Stimulated activated CD8-positive, alpha-beta memory T cell treated with anti-CD3 and anti-CD28 coated beads, Interleukin-4, amount 100 ng/mL, for 24 hours (primary cell): Measurements from ENCODE around the gene BCL2L15.

ENCODE experiments used
- DNase-seq: peaks from one replicate; pipeline ENCODE4 v3.0.0-alpha.2; 2020; ENCODE audit warnings: low read depth

Gene BCL2L15

GRCh38 chr1:113905435-113905861 is 18.1 kb upstream of the BCL2L15 start:
- DNase-seq, result peak; percentile 15

- DNase-seq, result peak; percentile 97
These were observed 17.5 kb upstream of the BCL2L15 start, which contains the start of the genes AP4B1 and DCLRE1B for GRCh38 chr1:113904674-113905434. Gene AP4B1, minus strand, starts transcription at chr1:113904799. Its CDS starts 82 bp downstream, at chr1:113904717. Gene DCLRE1B, plus strand, starts transcription at chr1:113905326. Its CDS starts 261 bp downstream, at chr1:113905587.

GRCh38 chr1:113904293-113904673 is 16.9 kb upstream of the BCL2L15 start:
- no peak for DNase-seq

- no peak for DNase-seq
These were observed 16.3 kb upstream of the BCL2L15 start for GRCh38 chr1:113903501-113904292.

GRCh38 chr1:113901191-113901590 is 13.8 kb upstream of the BCL2L15 start:
- DNase-seq, result no peak

- no peak for DNase-seq
These were observed 11.7 kb upstream of the BCL2L15 start for GRCh38 chr1:113899111-113899510.

- no peak for DNase-seq
These were observed 10.9 kb upstream of the BCL2L15 start for GRCh38 chr1:113898241-113898814.

GRCh38 chr1:113895961-113896360 is 8.6 kb upstream of the BCL2L15 start:
- DNase-seq, result no peak

- DNase-seq, result no peak
These were observed 7.7 kb upstream of the BCL2L15 start for GRCh38 chr1:113895098-113895497.

- DNase-seq, result no peak
These were observed 5.9 kb upstream of the BCL2L15 start for GRCh38 chr1:113893267-113893666.

- DNase-seq, result no peak
These were observed 4.3 kb upstream of the BCL2L15 start for GRCh38 chr1:113891631-113892220.

- DNase-seq, result no peak
These were observed 3.4 kb upstream of the BCL2L15 start for GRCh38 chr1:113890816-113891215.

GRCh38 chr1:113886417-113887401 is 672 bp downstream of the BCL2L15 start:
- no peak for DNase-seq

GRCh38 chr1:113881661-113882060 is 5.7 kb downstream of the BCL2L15 start:
- DNase-seq, result no peak

- no peak for DNase-seq
These were observed 7.7 kb downstream of the BCL2L15 start for GRCh38 chr1:113879739-113880038.

- no peak for DNase-seq
These were observed 11.2 kb downstream of the BCL2L15 start for GRCh38 chr1:113876176-113876575.

GRCh38 chr1:113875714-113876113 is 11.7 kb downstream of the BCL2L15 start:
- DNase-seq, result no peak

- DNase-seq, result no peak
These were observed 13.1 kb downstream of the BCL2L15 start for GRCh38 chr1:113874012-113874879.

GRCh38 chr1:113872219-113872935 is 15.0 kb downstream of the BCL2L15 start:
- DNase-seq, result no peak
